Panc1 (cell line): ENCODE results near the gene FRYL.

ENCODE experiments used
- CTCF ChIP-seq: fragments of 450-650 bp; IDR thresholded peaks from 2 replicates; pipeline ENCODE4 v1.5.1; 2017; ENCODE audit warnings: mild to moderate bottlenecking
- POLR2AphosphoS5 ChIP-seq: IDR thresholded peaks from 2 replicates; pipeline ENCODE4 v1.6.1; 2012; ENCODE audit warnings: mild to moderate bottlenecking, low read depth, low read length, moderate library complexity
- SIN3A ChIP-seq: IDR thresholded peaks from 2 replicates; pipeline ENCODE4 v1.6.1; 2012; ENCODE audit warnings: low read depth, mild to moderate bottlenecking, low read length, moderate library complexity, borderline replicate concordance; ENCODE audit not compliant: insufficient read depth
- TCF7L2 ChIP-seq: IDR thresholded peaks from 2 replicates; pipeline ENCODE4 v1.6.1; 2011; ENCODE audit warnings: mild to moderate bottlenecking, low read depth, low read length, inconsistent platforms

GRCh38 chr4:48575964-48576363 is 204.1 kb downstream of the FRYL start:
- no peak for TF ChIP-seq CTCF
- no peak for TF ChIP-seq POLR2AphosphoS5
- no peak for TF ChIP-seq SIN3A
- no peak for TF ChIP-seq TCF7L2
